Activated T-cell treated with anti-CD3 and anti-CD28 coated beads, Interleukin-2, amount 50 U/mL, for 72 hours (primary cell): ENCODE results near the gene PMEPA1. TPM values are rescaled to one million over a fixed set of nuclear protein-coding genes. Genes with fewer than 3 reads are reported as not detected.

ENCODE experiments used
- ATAC-seq, 2 donors: fragments of 150-1000 bp; cut with Tn5 transposase; replicated peaks in 1 of 2; 2 replicates each; pipeline ENCODE4 v1.10.0; 2021; ENCODE audit warnings: moderate library complexity in 2 of 2, mild to moderate bottlenecking in 1 of 2
- DNase-seq, 2 donors: peaks; one replicate each; pipeline ENCODE4 v3.0.0; 2021 to 2022; ENCODE audit warnings: mixed read lengths in 1 of 2
- H3K27ac Mint-ChIP-seq: one replicate; pipeline ENCODE4 v1.8.0; 2022; ENCODE audit warnings: mild to moderate bottlenecking, moderate library complexity, mixed read lengths
- H3K27me3 Mint-ChIP-seq: one replicate; pipeline ENCODE4 v1.8.0; 2022; ENCODE audit warnings: low read depth, mixed read lengths
- H3K36me3 Mint-ChIP-seq, 2 donors: one replicate each; pipeline ENCODE4 v1.8.0; 2022; ENCODE audit warnings: mixed read lengths in 2 of 2, mild to moderate bottlenecking in 1 of 2; ENCODE audit not compliant: insufficient read depth in 2 of 2
- H3K4me1 Mint-ChIP-seq: one replicate; pipeline ENCODE4 v1.8.0; 2022; ENCODE audit warnings: low read depth, mixed read lengths
- H3K4me3 Mint-ChIP-seq, 2 donors: one replicate each; pipeline ENCODE4 v1.8.0; 2022; ENCODE audit warnings: mild to moderate bottlenecking in 2 of 2, mixed read lengths in 2 of 2, moderate library complexity in 2 of 2
- H3K9me3 Mint-ChIP-seq, 2 donors: one replicate each; pipeline ENCODE4 v1.8.0; 2022; ENCODE audit warnings: mixed read lengths in 2 of 2
- total RNA-seq, 2 donors: library from RNA; stranded (reverse); gene quantifications; one replicate each; pipeline ENCODE4 v1.2.3, GENCODE V29; 2022

The PMEPA1 gene
- total RNA-seq, 2 donors from 2014 or later: 4.3 to 4.6 TPM

DNA sequence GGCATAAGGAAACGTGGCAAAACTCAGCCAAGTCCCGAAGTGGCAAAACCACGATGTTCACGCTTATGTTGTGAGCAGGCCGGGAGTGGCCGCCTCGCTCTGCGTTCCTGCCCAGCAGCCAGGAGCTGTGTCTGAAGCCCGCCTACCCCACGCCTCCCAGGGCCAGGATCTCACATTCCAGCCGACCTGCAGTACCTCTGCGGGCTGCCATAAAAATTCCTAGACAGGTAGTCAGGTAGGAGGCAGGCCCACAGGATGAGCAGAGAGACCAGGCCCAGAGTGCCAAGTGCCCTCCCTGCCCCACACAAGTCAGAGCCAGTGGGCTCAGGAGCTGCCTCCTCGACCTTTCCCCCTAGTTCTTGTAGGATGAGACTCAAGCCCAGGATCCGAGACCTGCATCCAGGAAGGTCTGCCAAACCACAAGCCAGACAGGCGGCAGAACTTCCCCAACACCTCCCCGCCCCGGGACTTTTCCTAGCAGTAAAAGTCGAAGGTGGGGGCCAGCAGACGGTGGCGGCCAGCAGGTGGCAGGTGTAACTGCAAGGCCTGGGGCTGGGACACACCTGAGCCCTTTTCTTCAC lies 16.7 kb downstream of the PMEPA1 start:
- Mint-ChIP-seq H3K9me3 (no peaks in the 10 kb centered on the region), H3K4me3 (no peak overlapping the region), H3K4me1 (peaks cover 12% of the 10 kb centered on the region), H3K27ac (no peak overlapping the region), H3K36me3 (no peaks in the 10 kb centered on the region), H3K27me3 (peaks cover 5% of the 10 kb centered on the region)
- no peak for ATAC-seq
- no peak for DNase-seq

DNA sequence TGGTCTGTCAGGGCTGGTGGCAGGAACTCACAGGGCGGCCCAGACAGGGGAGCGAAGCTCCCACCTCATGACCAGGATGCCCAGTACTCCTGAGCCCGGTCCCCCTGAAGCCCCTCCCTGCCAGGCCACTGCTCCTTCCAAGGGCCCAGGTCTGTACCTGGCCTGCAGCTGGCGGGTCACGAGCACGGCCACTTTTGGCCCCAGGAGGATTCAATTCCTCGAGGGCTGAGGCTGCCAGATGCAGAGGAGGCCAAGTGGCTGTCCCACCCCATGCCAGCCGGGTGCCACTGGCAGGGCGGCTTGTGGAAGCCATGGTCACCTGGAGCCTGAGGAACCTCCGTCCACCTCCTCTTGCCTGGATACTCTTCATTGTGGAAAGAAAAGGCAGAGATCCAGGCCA lies 17.4 kb downstream of the PMEPA1 start:
- Mint-ChIP-seq H3K4me3 (no peak overlapping the region), H3K27ac (no peak overlapping the region)

DNA sequence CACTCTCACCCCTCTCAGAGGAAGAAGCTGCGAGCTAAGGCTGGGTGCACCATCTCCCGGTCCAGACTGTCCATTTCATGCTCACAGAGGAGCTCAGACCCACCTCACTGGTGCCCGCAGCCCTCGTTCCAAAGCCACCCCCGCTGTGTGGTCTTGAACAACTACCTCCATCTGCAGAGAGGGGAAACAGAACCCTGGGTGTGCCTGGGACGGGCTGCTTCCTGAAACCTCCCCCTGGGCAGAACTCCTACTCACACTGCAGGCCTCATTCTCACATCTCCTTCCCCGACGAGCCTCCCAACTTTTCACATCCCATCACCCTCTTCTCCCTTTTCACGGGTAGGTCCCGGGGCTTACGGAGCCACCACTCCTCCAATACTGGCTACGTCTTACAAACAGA lies 18.1 kb downstream of the PMEPA1 start:
- ATAC-seq (no peak), DNase-seq (no peak)
- Mint-ChIP-seq H3K27me3 (no peaks in the 10 kb centered on the region), H3K27ac (no peak overlapping the region), H3K4me3 (no peak overlapping the region), H3K36me3 (no peaks in the 10 kb centered on the region), H3K9me3 (no peaks in the 10 kb centered on the region), H3K4me1 (no peaks in the 10 kb centered on the region)

More for the DNA sequence above, 17.4 kb downstream of the PMEPA1 start:
- DNase-seq: no peak
- Mint-ChIP-seq H3K9me3 (no peaks in the 10 kb centered on the region), H3K36me3 (no peaks in the 10 kb centered on the region), H3K4me1 (peaks cover 5% of the 10 kb centered on the region), H3K27me3 (peaks cover 5% of the 10 kb centered on the region)
- no peak for ATAC-seq

DNA sequence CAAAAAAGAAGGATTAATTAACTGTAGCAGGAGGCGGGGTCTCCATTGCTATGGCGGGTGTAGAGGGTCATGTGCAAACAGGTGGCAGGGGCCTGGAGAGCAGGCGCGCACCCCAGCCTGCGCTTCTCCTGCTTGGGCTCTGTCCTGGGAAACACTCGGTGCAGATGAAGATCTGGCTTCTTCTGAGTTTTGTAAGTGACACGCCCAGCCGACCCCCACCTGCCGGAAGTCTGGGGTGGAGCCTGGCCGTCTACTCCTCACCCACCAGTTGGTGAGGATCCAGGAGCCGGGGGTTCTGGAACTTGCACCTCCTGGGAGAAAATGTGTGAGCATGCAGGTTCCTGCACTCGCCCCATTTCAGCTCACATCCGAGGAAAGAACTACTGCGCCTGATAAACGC lies 19.3 kb downstream of the PMEPA1 start:
- ATAC-seq: no peak
- H3K36me3 Mint-ChIP-seq: no peaks in the 10 kb centered on the region
- no peak overlapping the region for H3K4me3 Mint-ChIP-seq
- DNase-seq: no peak
- H3K9me3 Mint-ChIP-seq: no peaks in the 10 kb centered on the region
- H3K27me3 Mint-ChIP-seq: no peaks in the 10 kb centered on the region
- H3K4me1 Mint-ChIP-seq: no peaks in the 10 kb centered on the region
- H3K27ac Mint-ChIP-seq: no peak overlapping the region

DNA sequence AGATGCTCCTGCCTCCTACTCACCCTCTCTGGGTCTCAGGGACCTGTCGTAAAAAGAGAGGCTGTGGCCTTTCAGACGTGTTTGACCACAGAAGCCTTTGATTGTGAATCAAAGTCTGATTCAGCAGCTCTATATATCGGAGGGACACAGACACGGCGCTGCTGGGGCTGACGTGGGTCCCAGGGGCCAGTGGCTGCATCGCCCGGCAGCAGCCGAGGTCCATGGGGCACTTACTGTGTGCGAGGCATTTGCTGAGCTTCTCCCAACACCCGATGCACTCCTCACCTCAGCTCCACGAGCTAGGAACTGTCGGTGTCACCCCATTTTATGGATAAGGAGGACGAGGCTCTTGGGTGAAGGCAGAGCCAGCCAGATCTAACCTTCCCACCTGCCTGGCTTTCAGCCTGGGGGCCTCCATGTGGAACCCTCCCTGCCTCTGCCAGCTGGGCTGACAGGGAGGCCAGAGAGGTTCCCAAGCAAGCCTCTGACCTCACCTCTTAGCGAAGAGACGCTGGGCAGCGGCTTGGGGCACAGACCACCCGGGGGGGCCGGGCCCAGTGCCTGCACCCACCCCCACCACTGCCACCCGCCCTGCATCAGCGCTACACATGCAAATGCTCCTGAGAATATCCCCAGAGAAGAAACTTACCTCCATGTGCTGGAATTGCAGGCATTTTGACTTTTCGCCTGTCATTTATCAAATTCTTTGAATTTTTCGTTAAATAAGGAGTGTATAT lies 19.9 kb downstream of the PMEPA1 start:
- no peaks in the 10 kb centered on the region for H3K36me3 Mint-ChIP-seq
- no peaks in the 10 kb centered on the region for H3K9me3 Mint-ChIP-seq
- H3K4me1 Mint-ChIP-seq: no peaks in the 10 kb centered on the region
- no peaks in the 10 kb centered on the region for H3K27me3 Mint-ChIP-seq
- H3K27ac Mint-ChIP-seq: no peak overlapping the region
- DNase-seq (no peak), ATAC-seq (no peak)
- no peak overlapping the region for H3K4me3 Mint-ChIP-seq

DNA sequence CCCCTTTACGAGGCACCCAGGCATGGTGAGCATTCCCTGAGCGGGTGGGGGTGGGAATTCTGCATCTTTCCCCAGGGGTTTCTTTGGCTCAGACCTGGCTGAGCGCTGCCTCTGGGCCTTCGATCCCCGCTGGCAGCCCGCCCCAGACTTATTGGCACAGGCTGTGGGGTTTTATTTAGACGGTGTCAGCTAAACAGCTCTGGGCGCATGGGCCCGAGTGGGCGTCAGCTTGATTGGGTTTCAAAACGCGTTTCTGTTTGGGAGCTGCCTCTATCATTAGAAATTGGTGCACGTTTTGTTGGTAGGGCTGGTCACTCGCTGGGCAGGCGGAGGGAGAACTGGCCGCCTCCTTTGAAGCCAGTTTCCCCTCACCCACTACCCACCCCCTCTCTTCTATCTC lies 21.0 kb downstream of the PMEPA1 start:
- H3K4me1 Mint-ChIP-seq: no peaks in the 10 kb centered on the region
- H3K4me3 Mint-ChIP-seq: no peak overlapping the region
- no peak for ATAC-seq
- no peak overlapping the region for H3K27ac Mint-ChIP-seq
- H3K9me3 Mint-ChIP-seq: no peaks in the 10 kb centered on the region
- DNase-seq: no peak
- H3K36me3 Mint-ChIP-seq: no peaks in the 10 kb centered on the region
- H3K27me3 Mint-ChIP-seq: no peaks in the 10 kb centered on the region

DNA sequence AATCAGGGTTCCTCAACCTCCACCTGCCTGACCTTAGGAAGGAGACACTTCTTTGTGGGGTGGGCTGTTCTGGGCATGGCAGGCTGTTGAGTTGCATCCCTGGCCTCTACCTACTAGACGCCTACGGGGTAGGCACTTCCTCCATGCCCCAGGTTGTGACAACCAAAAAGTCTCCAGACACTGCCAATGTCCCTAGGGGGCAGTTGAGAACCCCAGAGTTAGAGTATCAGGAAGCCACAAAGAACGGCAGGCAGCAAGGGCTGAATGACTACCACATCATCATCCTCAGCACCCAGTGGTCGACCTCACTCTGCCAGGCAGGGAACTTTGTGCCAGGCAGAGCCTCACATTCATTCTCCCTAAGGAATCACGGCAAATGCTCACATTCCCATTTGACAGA lies 21.5 kb downstream of the PMEPA1 start:
- H3K27ac Mint-ChIP-seq: no peak overlapping the region
- H3K4me1 Mint-ChIP-seq: no peaks in the 10 kb centered on the region
- DNase-seq (no peak), ATAC-seq (no peak)
- no peaks in the 10 kb centered on the region for H3K27me3 Mint-ChIP-seq
- H3K9me3 Mint-ChIP-seq: no peaks in the 10 kb centered on the region
- H3K36me3 Mint-ChIP-seq: no peaks in the 10 kb centered on the region
- no peak overlapping the region for H3K4me3 Mint-ChIP-seq

DNA sequence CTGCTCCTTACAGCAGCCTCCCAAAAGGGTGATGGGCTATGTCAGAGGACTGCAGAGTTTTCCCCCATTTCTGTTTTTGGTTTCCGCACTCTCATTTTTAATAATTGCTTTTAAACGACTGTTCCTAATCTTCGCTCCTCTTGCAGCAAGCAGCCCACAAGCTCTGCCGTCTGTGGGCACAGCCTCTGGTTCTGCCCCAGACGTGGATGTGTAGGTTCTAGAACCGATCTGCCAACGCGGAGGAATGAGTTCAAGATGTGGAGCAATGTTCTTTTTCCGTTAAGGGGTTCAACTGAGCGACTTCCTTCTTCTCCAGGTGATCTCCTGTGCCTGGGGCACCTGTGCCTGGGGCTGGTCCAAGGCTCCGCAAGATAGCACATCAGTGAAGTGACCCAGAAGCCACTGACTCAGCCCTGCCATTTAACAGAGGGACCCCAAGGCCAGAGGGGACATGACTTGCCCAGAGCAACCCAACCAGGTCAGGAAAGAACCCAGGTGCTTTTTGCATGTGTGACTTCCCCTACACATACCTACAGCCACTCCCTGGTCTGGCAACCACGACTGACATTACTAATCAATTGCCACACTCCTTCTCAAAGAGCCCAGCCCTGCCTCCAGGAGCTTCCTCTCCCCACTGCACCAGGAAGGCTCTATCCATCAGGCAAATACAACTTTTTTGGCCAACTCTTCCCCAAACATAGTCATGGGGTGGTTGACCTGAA lies 22.7 kb downstream of the PMEPA1 start:
- Mint-ChIP-seq H3K27ac (no peak overlapping the region), H3K36me3 (no peaks in the 10 kb centered on the region), H3K4me3 (no peak overlapping the region), H3K4me1 (no peaks in the 10 kb centered on the region), H3K9me3 (no peaks in the 10 kb centered on the region), H3K27me3 (no peaks in the 10 kb centered on the region)
- DNase-seq (no peak), ATAC-seq (peak; percentile 36)

DNA sequence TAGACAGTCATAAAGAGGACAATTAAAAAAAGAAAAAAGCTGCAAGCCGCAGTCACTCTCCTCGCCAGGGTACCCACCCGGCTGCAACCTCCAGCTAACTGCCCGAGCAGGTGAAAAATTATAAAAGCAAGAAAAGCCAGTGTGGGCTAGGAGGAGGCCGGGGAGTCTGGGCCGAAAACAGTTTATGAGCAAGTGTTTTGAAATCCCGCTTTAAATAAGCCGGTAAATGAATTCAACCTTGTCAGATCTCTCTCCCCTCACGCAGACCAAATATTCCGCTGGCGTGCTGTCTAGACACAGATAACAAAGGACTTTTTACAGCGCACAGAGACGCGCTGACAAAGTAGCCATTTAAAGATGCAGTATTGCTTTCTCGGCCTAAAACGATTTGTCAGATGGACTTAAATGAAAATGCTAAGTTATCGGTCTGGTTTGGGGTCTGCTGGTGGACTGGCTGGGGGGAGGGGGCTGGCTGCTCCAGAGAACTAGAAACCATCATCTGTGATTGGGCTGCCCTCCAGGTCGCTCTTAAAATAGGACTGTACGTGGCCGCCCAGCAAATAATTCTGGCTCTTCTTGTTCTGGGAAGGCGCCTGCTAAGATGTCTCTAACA lies 24.6 kb downstream of the PMEPA1 start:
- Mint-ChIP-seq H3K4me3 (no peak overlapping the region), H3K36me3 (no peaks in the 10 kb centered on the region), H3K9me3 (no peaks in the 10 kb centered on the region), H3K4me1 (peaks cover 18% of the 10 kb centered on the region), H3K27me3 (peaks cover 7% of the 10 kb centered on the region), H3K27ac (no peak overlapping the region)
- no peak for ATAC-seq
- DNase-seq: no peak

DNA sequence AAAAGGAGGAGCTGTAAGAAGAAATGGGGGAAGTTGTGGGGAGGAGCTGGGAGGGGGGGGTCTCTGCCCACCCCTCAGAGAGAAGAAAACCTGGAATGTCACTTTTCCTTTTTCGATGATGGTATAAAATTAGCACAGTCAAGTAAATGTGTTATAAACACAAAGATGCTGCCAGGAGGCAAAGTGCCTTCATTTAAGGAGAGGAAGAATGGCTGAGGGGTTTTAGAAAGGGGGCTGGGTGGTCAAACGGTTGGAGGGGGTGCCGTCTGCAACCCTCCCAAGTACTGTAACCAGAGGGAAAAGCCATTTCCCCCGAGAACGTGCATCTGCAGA lies 25.0 kb downstream of the PMEPA1 start:
- DNase-seq (no peak), ATAC-seq (no peak)
- H3K27ac Mint-ChIP-seq: no peak overlapping the region
- H3K36me3 Mint-ChIP-seq: no peaks in the 10 kb centered on the region
- H3K27me3 Mint-ChIP-seq: peaks cover 7% of the 10 kb centered on the region
- no peaks in the 10 kb centered on the region for H3K9me3 Mint-ChIP-seq
- H3K4me1 Mint-ChIP-seq: peaks cover 23% of the 10 kb centered on the region
- H3K4me3 Mint-ChIP-seq: no peak overlapping the region

DNA sequence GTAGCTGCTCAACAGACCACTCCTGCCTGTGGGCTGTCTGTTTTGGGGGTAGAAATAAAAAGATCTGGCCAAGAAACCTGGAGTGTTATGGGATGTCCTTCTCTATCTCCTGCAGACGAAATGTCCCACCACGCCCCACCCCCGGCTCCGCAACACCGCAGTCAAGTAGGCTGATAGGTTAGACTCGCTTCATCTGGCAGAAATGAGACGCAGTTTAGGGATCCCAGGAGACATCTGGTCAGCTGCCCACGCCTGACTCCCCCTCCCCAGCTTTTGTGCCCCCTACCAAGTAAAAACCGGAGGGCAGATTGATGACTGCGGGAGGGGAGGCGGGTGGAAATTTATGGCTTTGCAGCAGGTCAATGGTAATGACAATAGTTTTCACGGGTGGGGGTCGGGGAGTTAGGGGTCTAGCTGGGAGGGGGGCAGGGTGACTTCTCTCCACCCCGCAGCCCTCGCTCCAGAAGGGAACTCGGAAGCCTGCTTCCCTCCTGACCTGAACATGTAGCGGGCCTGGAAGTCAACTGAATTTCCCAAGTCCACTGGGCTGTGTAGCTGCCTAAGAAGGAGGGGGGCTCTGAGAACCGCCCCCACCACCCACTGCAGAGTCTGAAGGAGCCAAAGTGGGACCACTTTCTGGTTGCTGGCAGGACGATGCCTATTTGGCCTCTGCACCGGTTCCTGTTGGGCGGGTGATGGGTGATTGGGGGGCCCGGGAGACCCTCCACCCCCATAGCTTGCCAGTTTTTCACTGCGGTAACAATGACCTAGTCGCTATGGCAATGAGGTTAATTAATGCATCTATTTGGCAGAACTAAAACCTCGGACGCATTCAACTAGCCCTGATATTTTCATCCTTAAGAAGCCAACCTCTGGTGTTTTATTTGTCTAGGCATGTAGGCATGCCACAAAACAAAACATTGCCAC lies 25.7 kb downstream of the PMEPA1 start:
- peaks cover 7% of the 10 kb centered on the region for H3K27me3 Mint-ChIP-seq
- DNase-seq: no peak
- ATAC-seq: no peak

DNA sequence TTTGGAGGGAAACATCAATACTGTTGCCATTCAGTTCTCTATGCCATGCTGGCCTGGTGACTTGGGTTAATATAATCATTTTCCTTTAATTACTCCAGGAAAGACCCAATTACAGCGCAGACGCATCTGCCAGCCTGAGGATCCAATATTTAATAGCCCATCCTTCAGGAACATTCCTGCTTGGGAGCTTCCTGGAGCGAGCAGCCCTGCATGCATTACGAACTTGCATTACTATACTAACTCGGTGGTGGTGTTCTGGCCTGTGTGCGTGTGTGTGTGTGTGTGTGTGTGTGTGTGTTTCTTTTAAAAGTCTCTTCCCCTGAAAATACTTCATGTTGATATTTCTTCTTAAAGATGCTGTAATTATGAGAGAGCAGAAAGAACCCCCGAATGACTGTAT lies 26.5 kb downstream of the PMEPA1 start:
- Mint-ChIP-seq H3K4me3 (no peak overlapping the region), H3K36me3 (no peaks in the 10 kb centered on the region), H3K4me1 (peaks cover 24% of the 10 kb centered on the region), H3K9me3 (no peaks in the 10 kb centered on the region), H3K27me3 (peaks cover 8% of the 10 kb centered on the region), H3K27ac (no peak overlapping the region)
- ATAC-seq: no peak
- DNase-seq: no peak

More for the DNA sequence above, 25.7 kb downstream of the PMEPA1 start:
- no peak overlapping the region for H3K4me3 Mint-ChIP-seq
- peaks cover 24% of the 10 kb centered on the region for H3K4me1 Mint-ChIP-seq
- H3K27ac Mint-ChIP-seq: no peak overlapping the region
- no peaks in the 10 kb centered on the region for H3K36me3 Mint-ChIP-seq
- H3K9me3 Mint-ChIP-seq: no peaks in the 10 kb centered on the region
